ENCODE results near the gene YJEFN3.

GRCh38 chr19:19491321-19492025 lies 37.2 kb upstream of the YJEFN3 start:
- no peak for TF ChIP-seq RXRA (IDR thresholded peaks at IDR 0.05)
- no peak for TF ChIP-seq RAD21 (IDR thresholded peaks at IDR 0.05)
- TF ChIP-seq, protein P1, sequence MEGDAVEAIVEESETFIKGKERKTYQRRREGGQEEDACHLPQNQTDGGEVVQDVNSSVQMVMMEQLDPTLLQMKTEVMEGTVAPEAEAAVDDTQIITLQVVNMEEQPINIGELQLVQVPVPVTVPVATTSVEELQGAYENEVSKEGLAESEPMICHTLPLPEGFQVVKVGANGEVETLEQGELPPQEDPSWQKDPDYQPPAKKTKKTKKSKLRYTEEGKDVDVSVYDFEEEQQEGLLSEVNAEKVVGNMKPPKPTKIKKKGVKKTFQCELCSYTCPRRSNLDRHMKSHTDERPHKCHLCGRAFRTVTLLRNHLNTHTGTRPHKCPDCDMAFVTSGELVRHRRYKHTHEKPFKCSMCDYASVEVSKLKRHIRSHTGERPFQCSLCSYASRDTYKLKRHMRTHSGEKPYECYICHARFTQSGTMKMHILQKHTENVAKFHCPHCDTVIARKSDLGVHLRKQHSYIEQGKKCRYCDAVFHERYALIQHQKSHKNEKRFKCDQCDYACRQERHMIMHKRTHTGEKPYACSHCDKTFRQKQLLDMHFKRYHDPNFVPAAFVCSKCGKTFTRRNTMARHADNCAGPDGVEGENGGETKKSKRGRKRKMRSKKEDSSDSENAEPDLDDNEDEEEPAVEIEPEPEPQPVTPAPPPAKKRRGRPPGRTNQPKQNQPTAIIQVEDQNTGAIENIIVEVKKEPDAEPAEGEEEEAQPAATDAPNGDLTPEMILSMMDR (IDR thresholded peaks at IDR 0.05; ENCODE audit: low read depth, low read length, missing input control) = no peak
- TF ChIP-seq EGR1 (IDR thresholded peaks at IDR 0.05; ENCODE audit: low read depth in 2 of 2) = no peak
- TF ChIP-seq, protein P2, sequence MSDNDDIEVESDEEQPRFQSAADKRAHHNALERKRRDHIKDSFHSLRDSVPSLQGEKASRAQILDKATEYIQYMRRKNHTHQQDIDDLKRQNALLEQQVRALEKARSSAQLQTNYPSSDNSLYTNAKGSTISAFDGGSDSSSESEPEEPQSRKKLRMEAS (IDR thresholded peaks at IDR 0.05) = no peak
- TF ChIP-seq HNF4G (IDR thresholded peaks at IDR 0.05) = no peak
- TF ChIP-seq TAF1 (conservative IDR thresholded peaks at IDR 0.05) = no peak
